NCI-H2171 treated with DMSO at 0.1 percent for 48 hours (cell line): ENCODE data around the gene L3MBTL4.
"Not testable (repeated sequence)": the region's sequence is repeated elsewhere in the genome, so short reads cannot be mapped to it uniquely, and the experiment has no call there.

Experiments
- DNase-seq: peaks from one replicate; lab custom pipeline; 2025; lab: John Stamatoyannopoulos, UW

L3MBTL4 gene

GRCh38 chr18:6414723-6415417, at the start of gene L3MBTL4:
TSS of gene L3MBTL4 (minus strand) at chr18:6414911. CDS start at chr18:6311625, 103,286 bp downstream.
- DNase-seq = peak; percentile 75

- DNase-seq = no peak
Observed at GRCh38 chr18:6452194-6452593, 37.5 kb upstream of the L3MBTL4 start.

- DNase-seq = no peak
Observed at GRCh38 chr18:6449213-6449612, 34.5 kb upstream of the L3MBTL4 start.

GRCh38 chr18:6444466-6445228, 29.9 kb upstream of the L3MBTL4 start:
- no peak for DNase-seq

GRCh38 chr18:6441200-6441599, 26.5 kb upstream of the L3MBTL4 start:
- no peak for DNase-seq

- DNase-seq = no peak
Observed at GRCh38 chr18:6437937-6438818, 23.5 kb upstream of the L3MBTL4 start.

GRCh38 chr18:6435731-6436130, 21.0 kb upstream of the L3MBTL4 start:
- no peak for DNase-seq

- peak; percentile 61 for DNase-seq
Observed at GRCh38 chr18:6434987-6435709, 20.4 kb upstream of the L3MBTL4 start.

GRCh38 chr18:6434481-6434880, 19.8 kb upstream of the L3MBTL4 start:
- DNase-seq = no peak

- no peak for DNase-seq
Observed at GRCh38 chr18:6431659-6432318, 17.1 kb upstream of the L3MBTL4 start.

GRCh38 chr18:6428851-6429395, 14.2 kb upstream of the L3MBTL4 start:
- DNase-seq = no peak

GRCh38 chr18:6427286-6427685, 12.6 kb upstream of the L3MBTL4 start:
- no peak for DNase-seq

- DNase-seq = no peak
Observed at GRCh38 chr18:6423289-6423688, 8.6 kb upstream of the L3MBTL4 start.

- DNase-seq = peak; percentile 34
Observed at GRCh38 chr18:6414118-6414722, 491 bp downstream of the L3MBTL4 start.

GRCh38 chr18:6413579-6414117, 1.1 kb downstream of the L3MBTL4 start:
- DNase-seq = no peak

- no peak for DNase-seq
Observed at GRCh38 chr18:6412933-6413472, 1.7 kb downstream of the L3MBTL4 start.

GRCh38 chr18:6411382-6411781, 3.3 kb downstream of the L3MBTL4 start:
- DNase-seq = no peak

GRCh38 chr18:6409933-6410332, 4.8 kb downstream of the L3MBTL4 start:
- no peak for DNase-seq

GRCh38 chr18:6408543-6408942, 6.2 kb downstream of the L3MBTL4 start:
- not testable (repeated sequence) for DNase-seq

GRCh38 chr18:6406910-6407470, 7.7 kb downstream of the L3MBTL4 start:
- no peak for DNase-seq
